Left ventricle myocardium inferior (tissue), 1 donor: ENCODE results near the gene SPTBN4. TPM values are rescaled to one million over a fixed set of nuclear protein-coding genes. Genes with fewer than 3 reads are reported as not detected.

Experiments
- DNase-seq: peaks from one replicate; pipeline ENCODE4 v3.0.0-alpha.2; 2020
- H3K27ac ChIP-seq: fragments of 200-600 bp; replicated peaks from 2 replicates; pipeline ENCODE4 v1.8.0; 2021
- H3K27me3 ChIP-seq: fragments of 200-600 bp; 2 replicates; pipeline ENCODE4 v1.8.0; 2021; ENCODE audit warnings: low read depth
- H3K36me3 ChIP-seq: fragments of 200-600 bp; 2 replicates; pipeline ENCODE4 v1.8.0; 2021
- H3K4me1 ChIP-seq: fragments of 200-600 bp; 2 replicates; pipeline ENCODE4 v1.8.0; 2021
- H3K4me3 ChIP-seq: fragments of 200-600 bp; 2 replicates; pipeline ENCODE4 v1.8.0; 2021; ENCODE audit warnings: mild to moderate bottlenecking, moderate library complexity
- H3K9me3 ChIP-seq: fragments of 200-600 bp; replicated peaks from 2 replicates; pipeline ENCODE4 v1.8.0; 2021
- intact Hi-C: fragments of 100-400 bp; cut with micrococcal nuclease; formaldehyde crosslinking; loops from one replicate; pipeline ENCODE4 v1.11.0; 2022
- total RNA-seq: library from RNA; stranded (reverse); fragmentation: NEBNext Ultra II Directional; extraction: Animal tissue kit (Norgen Biotek cat#: 25700); gene quantifications from one replicate; pipeline ENCODE4 v1.2.1, GENCODE V29; 2021
- TF ChIP-seq, protein P1 (sequence below): fragments of 200-600 bp; IDR thresholded peaks from 2 replicates; pipeline ENCODE4 v1.8.0; 2021; ENCODE audit warnings: antibody characterized with exemption, mild to moderate bottlenecking, borderline replicate concordance
- donor health status: DM: no; HTN: yes; CAD: no; lungs with severe emphysema.

SPTBN4 gene
- total RNA-seq, 1 donor from 2014 or later: 6.1 TPM

- TF ChIP-seq, protein P1, sequence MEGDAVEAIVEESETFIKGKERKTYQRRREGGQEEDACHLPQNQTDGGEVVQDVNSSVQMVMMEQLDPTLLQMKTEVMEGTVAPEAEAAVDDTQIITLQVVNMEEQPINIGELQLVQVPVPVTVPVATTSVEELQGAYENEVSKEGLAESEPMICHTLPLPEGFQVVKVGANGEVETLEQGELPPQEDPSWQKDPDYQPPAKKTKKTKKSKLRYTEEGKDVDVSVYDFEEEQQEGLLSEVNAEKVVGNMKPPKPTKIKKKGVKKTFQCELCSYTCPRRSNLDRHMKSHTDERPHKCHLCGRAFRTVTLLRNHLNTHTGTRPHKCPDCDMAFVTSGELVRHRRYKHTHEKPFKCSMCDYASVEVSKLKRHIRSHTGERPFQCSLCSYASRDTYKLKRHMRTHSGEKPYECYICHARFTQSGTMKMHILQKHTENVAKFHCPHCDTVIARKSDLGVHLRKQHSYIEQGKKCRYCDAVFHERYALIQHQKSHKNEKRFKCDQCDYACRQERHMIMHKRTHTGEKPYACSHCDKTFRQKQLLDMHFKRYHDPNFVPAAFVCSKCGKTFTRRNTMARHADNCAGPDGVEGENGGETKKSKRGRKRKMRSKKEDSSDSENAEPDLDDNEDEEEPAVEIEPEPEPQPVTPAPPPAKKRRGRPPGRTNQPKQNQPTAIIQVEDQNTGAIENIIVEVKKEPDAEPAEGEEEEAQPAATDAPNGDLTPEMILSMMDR: no peak
- intact Hi-C loops: no loop called here
These were observed 45.9 kb downstream of the SPTBN4 start for GRCh38 chr19:40512473-40513344.

GRCh38 chr19:40513345-40513678 is 46.5 kb downstream of the SPTBN4 start:
- DNase-seq: no peak
- intact Hi-C loops: no loop called here
- Histone ChIP-seq H3K27me3 (peaks cover 61% of the 10 kb centered on the region), H3K4me3 (peak overlapping the region; percentile 47), H3K36me3 (no peaks in the 10 kb centered on the region), H3K27ac (no peak overlapping the region), H3K4me1 (peaks cover 10% of the 10 kb centered on the region), H3K9me3 (no peaks in the 10 kb centered on the region)
- TF ChIP-seq, protein P1: no peak

More at GRCh38 chr19:40512473-40513344, 45.9 kb downstream of the SPTBN4 start:
- Histone ChIP-seq H3K36me3 (no peaks in the 10 kb centered on the region), H3K4me3 (peak overlapping the region; percentile 47), H3K27me3 (peaks cover 55% of the 10 kb centered on the region), H3K4me1 (peaks cover 10% of the 10 kb centered on the region), H3K9me3 (no peaks in the 10 kb centered on the region), H3K27ac (no peak overlapping the region)
- no peak for DNase-seq

DNA sequence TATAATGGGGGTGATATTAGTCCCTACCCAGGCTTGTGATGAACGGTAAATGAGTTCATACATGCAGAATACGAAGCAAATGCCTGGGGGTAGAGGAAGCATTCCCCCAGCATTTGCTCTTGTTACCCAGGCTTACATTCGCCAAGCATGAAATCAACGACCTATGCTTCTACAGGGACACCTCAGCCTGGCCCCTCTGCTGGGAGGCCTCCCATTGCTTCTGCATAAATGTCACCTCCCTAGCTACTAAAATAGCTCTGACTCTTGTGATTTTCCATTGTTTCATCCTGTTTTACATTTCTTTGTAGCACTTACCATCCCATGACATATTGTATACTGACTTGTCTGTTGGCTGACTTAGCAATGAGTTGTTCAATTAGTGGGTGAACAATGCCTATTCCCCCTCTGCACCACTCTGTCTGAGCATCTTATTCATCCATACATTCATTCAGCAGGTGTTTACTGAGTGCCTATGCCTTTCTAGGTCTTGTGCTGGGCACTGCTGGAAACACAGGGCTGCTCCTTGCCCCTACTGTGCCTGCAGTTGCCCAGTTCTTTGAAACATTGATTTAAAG is 47.0 kb downstream of the SPTBN4 start:
- Histone ChIP-seq H3K27ac (no peak overlapping the region), H3K9me3 (no peaks in the 10 kb centered on the region), H3K4me1 (peaks cover 10% of the 10 kb centered on the region), H3K36me3 (no peaks in the 10 kb centered on the region), H3K27me3 (peaks cover 66% of the 10 kb centered on the region), H3K4me3 (no peak overlapping the region)
- TF ChIP-seq, protein P1: no peak
- intact Hi-C loops: no loop called here
- DNase-seq: no peak

DNA sequence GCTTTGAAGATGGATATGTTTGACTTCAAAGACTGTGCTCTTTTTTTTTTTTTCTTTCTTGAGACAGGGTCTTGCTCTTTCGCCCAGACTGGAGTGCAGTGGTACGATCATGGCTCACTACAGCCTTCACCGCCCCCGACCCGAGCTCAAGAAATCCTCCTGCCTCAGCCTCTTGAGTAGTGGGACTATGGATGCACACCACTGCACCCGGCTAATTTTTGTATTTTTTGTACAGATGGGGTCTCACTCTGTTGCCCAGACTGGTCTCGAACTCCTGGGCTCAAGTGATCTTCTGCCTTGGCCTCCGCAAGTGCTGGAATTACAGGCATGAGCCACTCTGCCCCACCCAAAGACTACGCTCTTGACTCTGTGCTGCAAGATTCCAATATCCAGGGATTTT is 50.4 kb downstream of the SPTBN4 start:
- TF ChIP-seq, protein P1: no peak
- H3K9me3 ChIP-seq: no peaks in the 10 kb centered on the region
- DNase-seq: no peak
- H3K27ac ChIP-seq: no peak overlapping the region
- H3K4me1 ChIP-seq: peaks cover 17% of the 10 kb centered on the region
- no peaks in the 10 kb centered on the region for H3K36me3 ChIP-seq
- intact Hi-C loops: no loop called here
- no peak overlapping the region for H3K4me3 ChIP-seq
- H3K27me3 ChIP-seq: peaks cover 74% of the 10 kb centered on the region

GRCh38 chr19:40519352-40520322 is 52.8 kb downstream of the SPTBN4 start:
- DNase-seq: no peak
- intact Hi-C loops: no loop called here

More at GRCh38 chr19:40519352-40520322, 52.8 kb downstream of the SPTBN4 start:
- peaks cover 7% of the 10 kb centered on the region for H3K4me1 ChIP-seq
- H3K36me3 ChIP-seq: no peaks in the 10 kb centered on the region
- no peak overlapping the region for H3K27ac ChIP-seq
- peak overlapping the region; percentile 14 for H3K4me3 ChIP-seq
- no peaks in the 10 kb centered on the region for H3K9me3 ChIP-seq
- H3K27me3 ChIP-seq: peaks cover 59% of the 10 kb centered on the region
- TF ChIP-seq, protein P1: no peak
